Panc1 (cell line): ENCODE data around the gene PPM1M. TPM values are rescaled to one million over a fixed set of nuclear protein-coding genes. Genes with fewer than 3 reads are reported as not detected.

ENCODE experiments used
- ATAC-seq: fragments of 200-7000 bp; cut with Tn5 transposase; 2 replicates; pipeline ENCODE4 v1.9.1; 2020; ENCODE audit warnings: mild to moderate bottlenecking, moderate library complexity
- BruUV-seq: library from RNA; stranded (reverse); fragments of 400-500 nt; replicated peaks from 2 replicates; lab custom pipeline; 2021; lab: Mats Ljungman, UMichigan
- CTCF ChIA-PET: fragments of 300-600 bp; sonication (Branson Sonifier 250); formaldehyde crosslinking; loops from one replicate; lab custom pipeline; 2022; ENCODE audit warnings: antibody characterized with exemption; lab: Charles Lee
- POLR2A ChIA-PET: fragments of 300-600 bp; sonication (Branson Sonifier 250); formaldehyde crosslinking; loops from one replicate; lab custom pipeline; 2022; ENCODE audit warnings: antibody characterized with exemption; lab: Charles Lee
- DNase-seq: peaks from one replicate; pipeline ENCODE4 v3.0.0-alpha.2; 2010; ENCODE audit warnings: low read depth, low spot score
- H3K27ac ChIP-seq: 2 replicates; pipeline ENCODE4 v1.5.1; 2011; ENCODE audit warnings: mild to moderate bottlenecking, low read length, inconsistent platforms
- H3K27me3 ChIP-seq: fragments of 200-500 bp; sonication (Bioruptor generic); 2 replicates; pipeline ENCODE4 v1.6.0; 2014; ENCODE audit warnings: low read length, inconsistent platforms; ENCODE audit not compliant: control insufficient read depth, insufficient read depth
- H3K36me3 ChIP-seq: fragments of 200-500 bp; sonication (Bioruptor generic); 2 replicates; pipeline ENCODE4 v1.5.1; 2014; ENCODE audit warnings: inconsistent platforms, mild to moderate bottlenecking, low read length, moderate library complexity; ENCODE audit not compliant: control insufficient read depth, insufficient read depth
- H3K4me1 ChIP-seq: 2 replicates; pipeline ENCODE4 v1.5.1; 2011; ENCODE audit warnings: inconsistent platforms, mild to moderate bottlenecking, low read length, moderate library complexity; ENCODE audit not compliant: control insufficient read depth, insufficient read depth
- H3K4me3 ChIP-seq, 2 experiments: 2 replicates each; pipeline ENCODE4 v1.5.1; 2011 to 2012; ENCODE audit warnings: low read depth in 2 of 2, low read length in 2 of 2, mild to moderate bottlenecking in 2 of 2, inconsistent platforms in 1 of 2, moderate library complexity in 1 of 2
- H3K9me3 ChIP-seq: fragments of 200-500 bp; sonication (Bioruptor generic); 2 replicates; pipeline ENCODE4 v1.5.1; 2014; ENCODE audit warnings: low read depth, mild to moderate bottlenecking, inconsistent platforms, low read length, moderate library complexity; ENCODE audit not compliant: control insufficient read depth, insufficient read depth
- CTCF ChIP-seq: fragments of 450-650 bp; IDR thresholded peaks from 2 replicates; pipeline ENCODE4 v1.5.1; 2017; ENCODE audit warnings: mild to moderate bottlenecking
- POLR2AphosphoS5 ChIP-seq: IDR thresholded peaks from 2 replicates; pipeline ENCODE4 v1.6.1; 2012; ENCODE audit warnings: mild to moderate bottlenecking, low read depth, low read length, moderate library complexity
- SIN3A ChIP-seq: IDR thresholded peaks from 2 replicates; pipeline ENCODE4 v1.6.1; 2012; ENCODE audit warnings: low read depth, mild to moderate bottlenecking, low read length, moderate library complexity, borderline replicate concordance; ENCODE audit not compliant: insufficient read depth
- TCF7L2 ChIP-seq: IDR thresholded peaks from 2 replicates; pipeline ENCODE4 v1.6.1; 2011; ENCODE audit warnings: mild to moderate bottlenecking, low read depth, low read length, inconsistent platforms
- in situ Hi-C: cut with HindIII; loops from 2 replicates; pipeline ENCODE4 v1.10.0; 2016; ENCODE audit warnings: low sequenced_read_pairs, low pct_unique_long_range_greater_than_20kb
- intact Hi-C: fragments of 100-400 bp; cut with micrococcal nuclease; formaldehyde crosslinking; loops from one replicate; pipeline ENCODE4 v1.10.0; 2022; ENCODE audit not compliant: unreplicated experiment
- total RNA-seq: library from RNA; stranded (reverse); gene quantifications from one replicate; pipeline ENCODE4 v1.2.1, GENCODE V29; 2021; ENCODE audit not compliant: unreplicated experiment
- TF ChIP-seq, protein P1 (sequence below), 2 experiments: IDR thresholded peaks; 2 replicates each; pipeline ENCODE4 v1.6.1; 2011 to 2012; ENCODE audit warnings: low read depth in 2 of 2, control low read depth in 1 of 2, low read length in 1 of 2, mild to moderate bottlenecking in 1 of 2, moderate library complexity in 1 of 2; ENCODE audit not compliant: insufficient read depth in 1 of 2

PPM1M gene
- total RNA-seq, 1 experiment from 2014 or later = 9.7 TPM

GRCh38 chr3:52240059-52240885 is 5.3 kb upstream of the PPM1M start:
- Histone ChIP-seq H3K4me3 (peak overlapping the region; percentile 80 to 86), H3K4me1 (peaks cover 25% of the 10 kb centered on the region), H3K27me3 (no peaks in the 10 kb centered on the region), H3K9me3 (no peaks in the 10 kb centered on the region), H3K27ac (peak overlapping the region; percentile 81), H3K36me3 (peaks cover 7% of the 10 kb centered on the region; the same call in 1 of the 2 replicates)
- ChIA-PET POLR2A (interaction anchor here (0.5 to 0.6 kb wide), 3 partner anchors 38 to 156 kb away, joined by 3 to 9 read pairs (median 3); partner anchors contain the start of gene WDR82), CTCF (interaction anchor here (0.6 kb wide), 2 partner anchors 183 to 197 kb away, joined by 3 to 5 read pairs; no protein-coding TSS in a partner anchor)
- no TSS peak for BruUV-seq
- no peak for DNase-seq
- intact Hi-C loops (no loop called here), in situ Hi-C loops (no loop called here)
- no peak for ATAC-seq
- TF ChIP-seq SIN3A = no peak
- TF ChIP-seq CTCF = no peak
- TF ChIP-seq, protein P1, sequence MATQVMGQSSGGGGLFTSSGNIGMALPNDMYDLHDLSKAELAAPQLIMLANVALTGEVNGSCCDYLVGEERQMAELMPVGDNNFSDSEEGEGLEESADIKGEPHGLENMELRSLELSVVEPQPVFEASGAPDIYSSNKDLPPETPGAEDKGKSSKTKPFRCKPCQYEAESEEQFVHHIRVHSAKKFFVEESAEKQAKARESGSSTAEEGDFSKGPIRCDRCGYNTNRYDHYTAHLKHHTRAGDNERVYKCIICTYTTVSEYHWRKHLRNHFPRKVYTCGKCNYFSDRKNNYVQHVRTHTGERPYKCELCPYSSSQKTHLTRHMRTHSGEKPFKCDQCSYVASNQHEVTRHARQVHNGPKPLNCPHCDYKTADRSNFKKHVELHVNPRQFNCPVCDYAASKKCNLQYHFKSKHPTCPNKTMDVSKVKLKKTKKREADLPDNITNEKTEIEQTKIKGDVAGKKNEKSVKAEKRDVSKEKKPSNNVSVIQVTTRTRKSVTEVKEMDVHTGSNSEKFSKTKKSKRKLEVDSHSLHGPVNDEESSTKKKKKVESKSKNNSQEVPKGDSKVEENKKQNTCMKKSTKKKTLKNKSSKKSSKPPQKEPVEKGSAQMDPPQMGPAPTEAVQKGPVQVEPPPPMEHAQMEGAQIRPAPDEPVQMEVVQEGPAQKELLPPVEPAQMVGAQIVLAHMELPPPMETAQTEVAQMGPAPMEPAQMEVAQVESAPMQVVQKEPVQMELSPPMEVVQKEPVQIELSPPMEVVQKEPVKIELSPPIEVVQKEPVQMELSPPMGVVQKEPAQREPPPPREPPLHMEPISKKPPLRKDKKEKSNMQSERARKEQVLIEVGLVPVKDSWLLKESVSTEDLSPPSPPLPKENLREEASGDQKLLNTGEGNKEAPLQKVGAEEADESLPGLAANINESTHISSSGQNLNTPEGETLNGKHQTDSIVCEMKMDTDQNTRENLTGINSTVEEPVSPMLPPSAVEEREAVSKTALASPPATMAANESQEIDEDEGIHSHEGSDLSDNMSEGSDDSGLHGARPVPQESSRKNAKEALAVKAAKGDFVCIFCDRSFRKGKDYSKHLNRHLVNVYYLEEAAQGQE (IDR thresholded peaks at IDR 0.05; ENCODE audit: insufficient read depth in 1 of 2, low read depth in 2 of 2, low read length in 1 of 2) = no peak

DNA sequence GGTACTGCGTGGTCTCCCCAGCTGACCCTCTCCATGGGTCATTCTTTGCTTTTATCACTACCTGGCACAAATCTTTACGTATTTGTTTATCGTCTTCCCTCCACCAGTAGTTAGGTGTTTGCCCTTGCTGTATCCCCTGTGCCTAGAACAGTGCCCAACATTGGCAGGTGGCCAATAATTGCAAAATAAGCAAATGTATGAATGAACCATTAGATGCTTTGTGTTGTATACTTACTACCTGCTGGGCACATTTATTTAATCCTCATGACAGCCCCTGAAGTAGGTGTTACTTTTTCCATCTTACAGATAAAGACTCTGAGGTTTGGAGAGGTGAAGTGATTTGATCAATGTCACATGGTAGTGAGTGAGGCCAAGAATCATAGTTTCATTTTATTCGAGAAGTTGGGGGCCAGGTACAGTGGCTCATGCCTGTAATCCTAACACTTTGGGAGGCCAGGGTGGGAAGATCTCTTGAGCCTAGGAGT is 4.6 kb upstream of the PPM1M start:
- ATAC-seq (no peak), DNase-seq (no peak)
- in situ Hi-C loops (no loop called here), intact Hi-C loops (no loop called here)
- no peaks in the 10 kb centered on the region for H3K9me3 ChIP-seq
- ChIA-PET POLR2A (interaction anchor here (0.5 to 0.6 kb wide), 3 partner anchors 37 to 155 kb away, joined by 3 to 9 read pairs (median 3); partner anchors contain the start of gene WDR82), CTCF (interaction anchor here (0.6 kb wide), 2 partner anchors 184 to 196 kb away, joined by 3 to 5 read pairs; no protein-coding TSS in a partner anchor)
- H3K36me3 ChIP-seq = peaks cover 7% of the 10 kb centered on the region; the same call in 1 of the 2 replicates
- no peak for TF ChIP-seq CTCF
- TF ChIP-seq, protein P1 (IDR thresholded peaks at IDR 0.05; ENCODE audit: insufficient read depth in 1 of 2, low read depth in 2 of 2, low read length in 1 of 2) = no peak
- TF ChIP-seq SIN3A = no peak
- no peak for TF ChIP-seq TCF7L2
- TF ChIP-seq POLR2AphosphoS5 = no peak
- H3K27me3 ChIP-seq = no peaks in the 10 kb centered on the region
- H3K4me3 ChIP-seq = no peak overlapping the region
- H3K4me1 ChIP-seq = peaks cover 25% of the 10 kb centered on the region
- H3K27ac ChIP-seq = peak overlapping the region; percentile 81; the same call in 1 of the 2 replicates
- BruUV-seq = no TSS peak
